H1 (cell line): ENCODE results near the gene C2CD2L. TPM values are rescaled to one million over a fixed set of nuclear protein-coding genes. Genes with fewer than 3 reads are reported as not detected.

Experiments
- CTCF ChIA-PET: fragments of 300-600 bp; sonication (Branson Sonifier 250); formaldehyde crosslinking; loops from one replicate; lab custom pipeline; 2021; ENCODE audit not compliant: partially characterized antibody; lab: Charles Lee
- POLR2A ChIA-PET: fragments of 300-600 bp; sonication (Branson Sonifier 250); formaldehyde crosslinking; loops from one replicate; lab custom pipeline; 2021; ENCODE audit warnings: inconsistent platforms; ENCODE audit not compliant: partially characterized antibody; lab: Charles Lee
- DNase-seq, 2 experiments: peaks; one replicate each; pipeline versions ENCODE4 v3.0.0 to v3.0.0-alpha.2; 2010 to 2022; ENCODE audit warnings: low spot score in 2 of 2, low read depth in 1 of 2, mixed read lengths in 1 of 2
- FAIRE-seq: peaks from 2 replicates; lab custom pipeline; 2011; peaks lifted over from hg19 to GRCh38; lab: Jason Lieb, UNC
- H2AFZ ChIP-seq: 2 replicates; pipeline ENCODE4 v1.8.1; 2012; ENCODE audit warnings: low read length, inconsistent platforms
- H2AK5ac ChIP-seq: 2 replicates; pipeline ENCODE4 v1.6.1; 2013; ENCODE audit warnings: low read depth, low read length
- H2BK120ac ChIP-seq: replicated peaks from 2 replicates; pipeline ENCODE3; 2013; ENCODE audit warnings: low read depth, low read length, inconsistent platforms
- H2BK12ac ChIP-seq: 2 replicates; pipeline ENCODE4 v1.6.1; 2013; ENCODE audit warnings: low read depth, low read length
- H2BK15ac ChIP-seq: 2 replicates; pipeline ENCODE4 v1.6.1; 2013; ENCODE audit warnings: low read length
- H2BK20ac ChIP-seq: 2 replicates; pipeline ENCODE4 v1.6.1; 2013; ENCODE audit warnings: low read length
- H2BK5ac ChIP-seq: 2 replicates; pipeline ENCODE4 v1.6.1; 2013; ENCODE audit warnings: low read depth, low read length
- H3K14ac ChIP-seq: 2 replicates; pipeline ENCODE4 v1.6.1; 2013; ENCODE audit warnings: inconsistent platforms; ENCODE audit not compliant: insufficient read length
- H3K18ac ChIP-seq: 2 replicates; pipeline ENCODE4 v1.6.1; 2013; ENCODE audit warnings: low read length; ENCODE audit errors: extremely low read depth
- H3K23ac ChIP-seq: 2 replicates; pipeline ENCODE4 v1.6.1; 2013; ENCODE audit warnings: inconsistent platforms; ENCODE audit not compliant: insufficient read length
- H3K23me2 ChIP-seq: 2 replicates; pipeline ENCODE4 v1.6.1; 2013; ENCODE audit warnings: low read depth, low read length
- H3K27ac ChIP-seq: 2 replicates; pipeline ENCODE4 v1.6.1; 2011; ENCODE audit warnings: low read depth, low read length, inconsistent platforms
- H3K27me3 ChIP-seq, 4 experiments: replicated peaks in 1 of 4; 1 replicate in 1 of 4; 2 replicates in 3 of 4; pipeline versions ENCODE4 v1.6.1 to v1.8.1; 2011 to 2013; ENCODE audit warnings: low read length in 3 of 4, mild to moderate bottlenecking in 3 of 4, inconsistent platforms in 2 of 4, mixed read lengths in 2 of 4, moderate library complexity in 1 of 4; ENCODE audit not compliant: control insufficient read depth in 3 of 4, insufficient read depth in 3 of 4; ENCODE audit errors: extremely low read depth in 1 of 4
- H3K36me3 ChIP-seq, 4 experiments: 2 replicates each; pipeline versions ENCODE4 v1.6.1 to v1.8.1; 2011 to 2013; ENCODE audit warnings: mild to moderate bottlenecking in 4 of 4, low read length in 3 of 4, moderate library complexity in 2 of 4, control low read depth in 1 of 4, inconsistent platforms in 1 of 4; ENCODE audit not compliant: insufficient read depth in 4 of 4, control insufficient read depth in 2 of 4
- H3K4ac ChIP-seq: replicated peaks from 2 replicates; pipeline ENCODE3; 2013; ENCODE audit warnings: low read length, low read depth, mixed read lengths, inconsistent platforms; ENCODE audit not compliant: insufficient read length
- H3K4me1 ChIP-seq, 4 experiments: replicated peaks in 1 of 4; 1 replicate in 1 of 4; 2 replicates in 3 of 4; pipeline versions ENCODE4 v1.6.1 to v1.8.1; 2011 to 2013; ENCODE audit warnings: low read length in 3 of 4, inconsistent platforms in 2 of 4, mixed read lengths in 1 of 4; ENCODE audit not compliant: insufficient read depth in 4 of 4, control insufficient read depth in 3 of 4
- H3K4me2 ChIP-seq, 2 experiments: 2 replicates each; pipeline versions ENCODE4 v1.6.1 to v1.8.1; 2011 to 2013; ENCODE audit warnings: low read depth in 2 of 2, low read length in 2 of 2, control low read depth in 1 of 2, inconsistent platforms in 1 of 2, mild to moderate bottlenecking in 1 of 2; ENCODE audit not compliant: insufficient read depth in 1 of 2
- H3K4me3 ChIP-seq, 4 experiments: fragments of 200-600, 300-600 bp in 1 of 4; sonication (generic), shearing (Covaris generic), sonication (Bioruptor Twin) in 1 of 4; 2 replicates each; pipeline versions ENCODE4 v1.5.1 to v1.8.1; 2011 to 2016; ENCODE audit warnings: low read length in 4 of 4, low read depth in 3 of 4, control low read depth in 2 of 4, inconsistent platforms in 2 of 4, mild to moderate bottlenecking in 2 of 4, mixed read lengths in 1 of 4, moderate library complexity in 1 of 4; ENCODE audit not compliant: insufficient read depth in 2 of 4; ENCODE audit errors: extremely low read depth in 1 of 4
- H3K56ac ChIP-seq: replicated peaks from 2 replicates; pipeline ENCODE3; 2013; ENCODE audit warnings: low read depth, mild to moderate bottlenecking, mixed read lengths, low read length, inconsistent platforms; ENCODE audit not compliant: insufficient read length
- H3K79me1 ChIP-seq: 2 replicates; pipeline ENCODE4 v1.6.1; 2013; ENCODE audit warnings: low read depth, low read length, control low read depth
- H3K79me2 ChIP-seq, 2 experiments: 2 replicates each; pipeline versions ENCODE4 v1.6.1 to v1.8.1; 2012 to 2013; ENCODE audit warnings: low read length in 2 of 2, mild to moderate bottlenecking in 2 of 2, inconsistent platforms in 1 of 2; ENCODE audit not compliant: insufficient read depth in 2 of 2, control insufficient read depth in 1 of 2
- H3K9ac ChIP-seq, 4 experiments: replicated peaks in 1 of 4; 1 replicate in 1 of 4; 2 replicates in 3 of 4; pipeline versions ENCODE4 v1.6.1 to v1.8.1; 2011 to 2013; ENCODE audit warnings: low read depth in 3 of 4, low read length in 3 of 4, control low read depth in 2 of 4, mild to moderate bottlenecking in 2 of 4, moderate library complexity in 2 of 4, inconsistent platforms in 1 of 4; ENCODE audit errors: extremely low read depth in 1 of 4
- H3K9me3 ChIP-seq, 2 experiments: 2 replicates each; pipeline versions ENCODE4 v1.6.1 to v1.8.1; 2012 to 2013; ENCODE audit warnings: mild to moderate bottlenecking in 2 of 2, moderate library complexity in 2 of 2, control low read depth in 1 of 2, inconsistent platforms in 1 of 2, low read depth in 1 of 2, low read length in 1 of 2, mixed read lengths in 1 of 2; ENCODE audit not compliant: insufficient read depth in 2 of 2
- H4K20me1 ChIP-seq, 2 experiments: replicated peaks in 1 of 2; 2 replicates each; pipeline versions ENCODE3 to v1.8.1; 2011 to 2013; ENCODE audit warnings: inconsistent platforms in 2 of 2, low read length in 2 of 2, mild to moderate bottlenecking in 1 of 2; ENCODE audit not compliant: insufficient read depth in 2 of 2, control insufficient read depth in 1 of 2
- H4K5ac ChIP-seq: 2 replicates; pipeline ENCODE4 v1.6.1; 2013; ENCODE audit warnings: low read length, low read depth, mixed read lengths, inconsistent platforms; ENCODE audit not compliant: insufficient read length
- H4K8ac ChIP-seq: 2 replicates; pipeline ENCODE4 v1.8.0; 2013; ENCODE audit warnings: mild to moderate bottlenecking, moderate library complexity, low read length, inconsistent platforms; ENCODE audit not compliant: insufficient read depth; ENCODE audit errors: extremely low read depth
- H4K91ac ChIP-seq: replicated peaks from 2 replicates; pipeline ENCODE3; 2013; ENCODE audit warnings: low read length, mixed read lengths, inconsistent platforms; ENCODE audit not compliant: insufficient read length
- ASH2L ChIP-seq: fragments of 200-600, 300-600 bp; sonication (generic); IDR thresholded peaks from one replicate; pipeline ENCODE4 v1.7.1; 2017; ENCODE audit warnings: low read length
- CBX5 ChIP-seq: fragments of 300-800, 300-1000 bp; sonication (generic); IDR thresholded peaks from 2 replicates; pipeline ENCODE4 v1.7.1; 2016; ENCODE audit warnings: antibody characterized with exemption, low read length, low read depth
- CEBPB ChIP-seq: IDR thresholded peaks from 2 replicates; pipeline ENCODE4 v1.6.1; 2012; ENCODE audit warnings: low read depth, low read length
- CHD1 ChIP-seq: IDR thresholded peaks from 2 replicates; pipeline ENCODE4 v1.6.1; 2012; ENCODE audit warnings: low read depth, low read length, improper control_type of control experiment
- EP300 ChIP-seq, 2 experiments: IDR thresholded peaks; 1 replicate in 1 of 2; 2 replicates in 1 of 2; pipeline ENCODE4 v1.6.1; 2011 to 2012; ENCODE audit warnings: low read depth in 2 of 2, low read length in 2 of 2, mild to moderate bottlenecking in 2 of 2, borderline replicate concordance in 1 of 2, inconsistent platforms in 1 of 2, moderate library complexity in 1 of 2
- EZH2 ChIP-seq: fragments of 200-600 bp; sonication (generic); IDR thresholded peaks from 2 replicates; pipeline ENCODE4 v1.7.1; 2012; ENCODE audit warnings: low read depth, mild to moderate bottlenecking, moderate library complexity, low read length, inconsistent platforms; ENCODE audit not compliant: severe bottlenecking
- KDM1A ChIP-seq: fragments of 200-600, 300-600 bp; sonication (generic); IDR thresholded peaks from 2 replicates; pipeline ENCODE4 v1.7.1; 2016; ENCODE audit warnings: mild to moderate bottlenecking, low read length, borderline replicate concordance
- NANOG ChIP-seq: IDR thresholded peaks from 2 replicates; pipeline ENCODE4 v1.6.1; 2011; ENCODE audit warnings: low read length, low read depth, mild to moderate bottlenecking, inconsistent platforms; ENCODE audit not compliant: insufficient read depth, poor library complexity, severe bottlenecking
- RFX5 ChIP-seq: IDR thresholded peaks from 2 replicates; pipeline ENCODE4 v1.6.1; 2011; ENCODE audit warnings: low read depth, low read length, improper control_type of control experiment, borderline replicate concordance
- SAP30 ChIP-seq: fragments of 300-600 bp; sonication (generic); IDR thresholded peaks from 2 replicates; pipeline ENCODE4 v1.7.1; 2012; ENCODE audit warnings: low read length, moderate library complexity, mild to moderate bottlenecking, inconsistent platforms; ENCODE audit not compliant: insufficient read depth, insufficient replicate concordance
- SIRT6 ChIP-seq: IDR thresholded peaks from one replicate; pipeline ENCODE4 v1.7.1; 2012; ENCODE audit warnings: low read length, inconsistent platforms
- SIX5 ChIP-seq: IDR thresholded peaks from 2 replicates; pipeline ENCODE4 v1.6.1; 2011; ENCODE audit warnings: mild to moderate bottlenecking, low read depth, low read length
- SP1 ChIP-seq: IDR thresholded peaks from 2 replicates; pipeline ENCODE4 v1.6.1; 2011; ENCODE audit warnings: low read depth, low read length
- TBP ChIP-seq: IDR thresholded peaks from 2 replicates; pipeline ENCODE4 v1.6.1; 2011; ENCODE audit warnings: low read depth, low read length, improper control_type of control experiment
- WGBS, 2 experiments: shearing (Covaris generic) in 1 of 2; methylation state at CpG; one replicate each; pipeline versions ENCODE4 v1.1.6 to v1.1.7; 2013 to 2015; ENCODE audit warnings: low lambda C conversion rate in 2 of 2, mixed read lengths in 2 of 2, inconsistent platforms in 1 of 2, low coverage in 1 of 2, missing lambda C conversion rate in 1 of 2; ENCODE audit not compliant: insufficient replicate concordance in 2 of 2, insufficient coverage in 1 of 2, insufficient read length in 1 of 2; ENCODE audit errors: extremely low coverage in 1 of 2, missing lambda C conversion rate in 1 of 2; 5-methylcytosine and 5-hydroxymethylcytosine counted together
- polyA plus RNA-seq, 7 experiments: library from polyadenylated mRNA; depleted of rRNA in 3 of 7; stranded (reverse) in 5 of 7; unstranded in 2 of 7; fragments of >200 nt in 5 of 7; fragments of 200-250 nt in 2 of 7; gene quantifications; 1 replicate in 5 of 7; 2 replicates in 1 of 7; 4 replicates in 1 of 7; pipeline versions ENCODE4 v1.2.1 to v1.2.3, GENCODE V29; 2011 to 2013; ENCODE audit warnings: missing spikeins in 2 of 7, mixed read lengths in 2 of 7
- total RNA-seq: library from RNA; stranded (reverse); fragmentation: NEBNext Ultra II Directional; extraction: Animal tissue kit (Norgen Biotek cat#: 25700); gene quantifications from 2 replicates; pipeline ENCODE4 v1.2.1, GENCODE V29; 2021

Gene C2CD2L
- total and polyA plus RNA-seq, 2 of the 8 experiments (the other 6 are each of a cell fraction or from before 2014, with no cell fraction given): 2.5 to 4.0 TPM

DNA sequence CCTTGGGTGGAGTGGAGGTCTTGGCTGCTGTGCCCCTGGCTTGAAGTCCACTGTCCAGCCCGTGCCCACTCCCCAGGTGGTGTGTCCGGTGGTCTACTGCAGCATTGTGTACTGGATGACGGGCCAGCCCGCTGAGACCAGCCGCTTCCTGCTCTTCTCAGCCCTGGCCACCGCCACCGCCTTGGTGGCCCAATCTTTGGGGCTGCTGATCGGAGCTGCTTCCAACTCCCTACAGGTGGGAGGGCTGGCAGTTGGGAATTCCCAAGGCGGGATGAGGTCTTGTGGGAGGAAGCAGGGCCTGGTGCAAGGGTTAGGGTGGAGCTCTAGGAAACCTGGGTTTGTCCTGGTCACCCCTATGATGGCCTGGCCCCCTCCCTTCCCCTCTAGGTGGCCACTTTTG, 53.0 kb downstream of the C2CD2L start:
- Histone ChIP-seq H3K9me3 (no peaks in the 10 kb centered on the region), H4K8ac (peak overlapping the region; percentile 79; the same call in 1 of the 2 replicates), H2BK120ac (no peak overlapping the region), H2BK5ac (no peak overlapping the region), H3K4me2 (0 out of 4 replicates have a peak overlapping the region, but pooled peaks of 1 of the 2 experiments have one; percentile 27), H3K14ac (no peak overlapping the region), H3K4ac (no peak overlapping the region), H3K23me2 (no peaks in the 10 kb centered on the region), H3K9ac (no peak overlapping the region), H4K91ac (no peak overlapping the region), H3K79me2 (no peaks in the 10 kb centered on the region), H2BK20ac (no peak overlapping the region), H2BK12ac (0 out of 2 replicates have a peak overlapping the region, but pooled peaks have one; percentile 11), H3K79me1 (no peaks in the 10 kb centered on the region), H2AK5ac (peak overlapping the region; percentile 53; the same call in 1 of the 2 replicates), H3K18ac (no peak overlapping the region), H3K4me1 (peaks cover 0 to 5% (median 2%) of the 10 kb centered on the region in 4 experiments; a peak in 4 of 7 replicates), H3K27me3 (no peaks in the 10 kb centered on the region; a peak in 2 of 7 replicates), H2BK15ac (0 out of 2 replicates have a peak overlapping the region, but pooled peaks have one; percentile 46), H3K36me3 (no peaks in the 10 kb centered on the region), H3K23ac (no peak overlapping the region), H4K20me1 (no peaks in the 10 kb centered on the region), H3K4me3 (no peak overlapping the region), H3K27ac (no peak overlapping the region), H4K5ac (peak overlapping the region; percentile 19), H2AFZ (no peak overlapping the region), H3K56ac (no peak overlapping the region)
- DNase-seq (no peak), FAIRE-seq (no peak)
- POLR2A ChIA-PET: interaction anchor here (1.2 to 2.3 kb wide), 4 partner anchors 9 to 142 kb away, joined by 3 to 12 read pairs (median 4); partner anchors contain the start of genes CBL, NLRX1, RPS25 and TRAPPC4
- CTCF ChIA-PET: interaction anchor here (1.0 to 23.6 kb wide), 9 partner anchors 10 to 164 kb away, joined by 3 to 389 read pairs (median 10); partner anchors contain the start of genes ABCG4, CBL, NHERF4 and NLRX1
- WGBS, 2 experiments: 92% methylated on average over 9 of the region's 9 CpGs; no CpG with 5 or more reads in 1 of the 2 experiments
- no peak for TF ChIP-seq ASH2L
- TF ChIP-seq NANOG: no peak
- no peak for TF ChIP-seq CEBPB
- no peak for TF ChIP-seq CHD1
- no peak for TF ChIP-seq EP300 (IDR thresholded peaks at IDR 0.05; ENCODE audit: borderline replicate concordance in 1 of 2, low read depth in 2 of 2, low read length in 2 of 2)
- no peak for TF ChIP-seq EZH2
- no peak for TF ChIP-seq KDM1A
- no peak for TF ChIP-seq TBP
- TF ChIP-seq RFX5: no peak
- TF ChIP-seq SAP30: no peak
- no peak for TF ChIP-seq SP1
- TF ChIP-seq SIRT6: no peak
- TF ChIP-seq CBX5: no peak
- no peak for TF ChIP-seq SIX5
